Fibroblast of lung (primary cell): Measurements from ENCODE around the gene VPS41.

ENCODE experiments used
- EZH2 ChIP-seq: IDR thresholded peaks from 2 replicates; pipeline ENCODE4 v1.5.1; 2012; ENCODE audit warnings: low read length, control low read depth, mild to moderate bottlenecking; ENCODE audit errors: missing control alignments
- TF ChIP-seq, protein P1 (sequence below), 2 donors: IDR thresholded peaks in 1 of 2; conservative IDR thresholded peaks in 1 of 2; 1 replicate in 1 of 2; 2 replicates in 1 of 2; pipeline ENCODE4 v1.5.1; 2011 to 2012; ENCODE audit warnings: low read length in 2 of 2, control low read depth in 1 of 2, inconsistent platforms in 1 of 2, low read depth in 1 of 2, mild to moderate bottlenecking in 1 of 2

- TF ChIP-seq, protein P1, sequence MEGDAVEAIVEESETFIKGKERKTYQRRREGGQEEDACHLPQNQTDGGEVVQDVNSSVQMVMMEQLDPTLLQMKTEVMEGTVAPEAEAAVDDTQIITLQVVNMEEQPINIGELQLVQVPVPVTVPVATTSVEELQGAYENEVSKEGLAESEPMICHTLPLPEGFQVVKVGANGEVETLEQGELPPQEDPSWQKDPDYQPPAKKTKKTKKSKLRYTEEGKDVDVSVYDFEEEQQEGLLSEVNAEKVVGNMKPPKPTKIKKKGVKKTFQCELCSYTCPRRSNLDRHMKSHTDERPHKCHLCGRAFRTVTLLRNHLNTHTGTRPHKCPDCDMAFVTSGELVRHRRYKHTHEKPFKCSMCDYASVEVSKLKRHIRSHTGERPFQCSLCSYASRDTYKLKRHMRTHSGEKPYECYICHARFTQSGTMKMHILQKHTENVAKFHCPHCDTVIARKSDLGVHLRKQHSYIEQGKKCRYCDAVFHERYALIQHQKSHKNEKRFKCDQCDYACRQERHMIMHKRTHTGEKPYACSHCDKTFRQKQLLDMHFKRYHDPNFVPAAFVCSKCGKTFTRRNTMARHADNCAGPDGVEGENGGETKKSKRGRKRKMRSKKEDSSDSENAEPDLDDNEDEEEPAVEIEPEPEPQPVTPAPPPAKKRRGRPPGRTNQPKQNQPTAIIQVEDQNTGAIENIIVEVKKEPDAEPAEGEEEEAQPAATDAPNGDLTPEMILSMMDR (conservative IDR thresholded peaks at IDR 0.05 in 1 of 2, IDR thresholded peaks at IDR 0.05 in 1 of 2; ENCODE audit: low read depth in 1 of 2, low read length in 2 of 2): no peak
- TF ChIP-seq EZH2: no peak
Observed at GRCh38 chr7:38831259-38831996, 77.6 kb downstream of the VPS41 start.
